SK-MEL-5 (cell line): ENCODE results near the gene TSPAN14. TPM values are rescaled to one million over a fixed set of nuclear protein-coding genes. Genes with fewer than 3 reads are reported as not detected.
A peak's percentile ranks its signal among the peaks of the same experiment; 100 is the strongest.

Experiments used
- DNase-seq: peaks from one replicate; pipeline ENCODE4 v3.0.0-alpha.2; 2016; ENCODE audit warnings: low read depth, low spot score
- in situ Hi-C: cut with HindIII; loops from 2 replicates; pipeline ENCODE4 v1.10.0; 2016; ENCODE audit warnings: low sequenced_read_pairs, high pct_unique_total_duplicates, low pct_unique_long_range_greater_than_20kb
- total RNA-seq: library from RNA; depleted of rRNA; stranded (reverse); fragments of >200 nt; shearing (Covaris generic); gene quantifications from 2 replicates; pipeline ENCODE4 v1.2.3, GENCODE V29; 2014

The TSPAN14 gene
- total RNA-seq, 1 experiment from 2014 or later: 43.7 TPM

DNA sequence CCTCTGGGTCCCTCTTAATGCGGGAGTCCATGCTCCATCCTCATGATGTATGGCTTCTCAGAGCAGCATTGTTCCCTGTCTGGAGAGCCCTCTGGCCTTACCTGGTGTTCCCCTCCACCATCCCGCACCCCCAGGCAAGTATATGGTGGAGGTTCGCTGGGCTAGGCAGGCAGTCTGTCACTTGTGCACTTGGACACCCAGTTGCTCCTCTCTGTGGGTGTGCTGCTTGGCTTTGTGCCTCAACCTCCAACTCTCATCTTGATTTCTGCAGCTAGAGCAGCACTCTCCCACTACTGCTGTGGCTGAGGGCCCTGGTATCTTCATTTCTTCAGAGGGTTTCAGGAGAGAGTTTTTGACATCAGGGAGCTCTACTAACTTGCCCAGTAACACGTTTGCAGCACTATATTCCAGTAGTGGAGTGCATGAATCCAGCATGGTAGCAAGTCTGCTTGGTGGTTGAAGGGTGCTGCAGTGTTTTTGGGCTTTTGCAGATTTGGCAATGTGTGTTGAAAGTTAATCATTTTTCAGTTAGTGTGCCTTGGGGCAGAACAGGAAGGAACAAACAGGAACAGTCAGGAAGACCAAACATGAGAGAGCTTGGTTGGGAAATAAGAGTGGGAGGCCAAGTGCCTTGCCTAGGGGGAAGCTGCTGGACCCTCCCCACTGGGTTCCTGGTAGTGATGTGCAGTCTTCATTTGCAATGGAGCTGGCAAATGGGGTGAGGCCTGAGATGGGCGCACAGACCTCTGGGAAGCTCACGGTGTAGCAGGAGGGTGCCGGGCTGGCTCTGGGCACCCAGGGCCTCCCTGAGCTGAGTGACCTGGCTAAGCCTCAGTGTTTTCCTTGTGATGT is 37.4 kb downstream of the TSPAN14 start:
- in situ Hi-C loops: no loop called here
- DNase-seq: no peak

DNA sequence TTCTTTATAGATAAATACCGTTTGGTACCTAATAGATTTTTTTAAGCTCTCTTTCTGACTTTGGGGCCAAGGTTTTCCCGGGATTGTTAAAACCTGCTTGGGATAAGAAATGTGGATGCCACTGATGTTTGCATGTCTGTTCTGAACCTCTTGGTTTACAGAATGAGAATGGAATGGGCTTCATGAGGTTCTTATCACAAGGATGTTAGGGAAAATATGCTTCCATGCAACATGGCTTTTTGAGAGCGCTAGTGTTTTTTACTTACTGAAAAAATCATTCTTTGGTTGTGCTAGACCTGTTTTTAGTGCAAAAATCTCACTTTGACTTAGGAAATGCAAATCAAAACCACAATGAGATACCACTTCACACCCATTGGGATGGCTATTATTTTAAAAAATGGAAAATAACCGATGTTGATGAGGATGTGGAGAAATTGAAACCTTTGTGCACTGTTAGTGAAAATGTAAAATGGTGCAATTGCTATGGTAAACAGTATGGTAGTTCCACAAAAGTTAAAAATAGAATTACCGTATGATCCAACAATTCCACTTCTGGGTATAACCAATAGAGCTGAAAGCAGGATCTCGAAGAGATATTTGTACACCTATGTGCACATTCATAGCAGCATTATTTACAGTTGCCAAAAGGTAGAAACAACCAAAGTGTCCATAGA is 38.9 kb downstream of the TSPAN14 start:
- in situ Hi-C loops: no loop called here
- DNase-seq: no peak

DNA sequence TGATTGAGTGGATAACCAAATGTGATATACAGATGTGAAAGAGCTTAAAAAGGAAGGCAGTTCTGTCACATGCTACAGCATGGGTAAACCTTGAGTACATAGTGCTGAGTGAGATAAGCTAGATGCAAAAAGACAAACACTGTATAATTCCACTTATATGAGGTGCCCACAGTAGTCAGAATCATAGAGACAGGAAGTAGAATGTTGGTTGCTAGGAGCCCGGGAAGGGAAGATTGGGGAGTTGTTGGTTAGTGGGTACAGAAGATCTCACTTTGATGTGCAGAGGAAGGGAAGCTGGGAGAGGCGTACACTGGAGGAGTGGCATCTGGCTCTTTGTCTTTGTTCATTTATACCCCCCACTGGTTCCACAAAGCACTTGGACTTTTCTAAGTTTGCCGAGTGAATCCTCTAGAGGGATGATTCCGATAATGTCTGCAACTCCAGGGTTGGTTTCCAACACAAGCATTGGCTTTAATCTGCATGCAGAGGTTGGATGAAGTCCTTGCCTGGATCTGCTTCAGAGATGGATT is 39.5 kb downstream of the TSPAN14 start:
- DNase-seq: peak; percentile 61
- in situ Hi-C loops: no loop called here

DNA sequence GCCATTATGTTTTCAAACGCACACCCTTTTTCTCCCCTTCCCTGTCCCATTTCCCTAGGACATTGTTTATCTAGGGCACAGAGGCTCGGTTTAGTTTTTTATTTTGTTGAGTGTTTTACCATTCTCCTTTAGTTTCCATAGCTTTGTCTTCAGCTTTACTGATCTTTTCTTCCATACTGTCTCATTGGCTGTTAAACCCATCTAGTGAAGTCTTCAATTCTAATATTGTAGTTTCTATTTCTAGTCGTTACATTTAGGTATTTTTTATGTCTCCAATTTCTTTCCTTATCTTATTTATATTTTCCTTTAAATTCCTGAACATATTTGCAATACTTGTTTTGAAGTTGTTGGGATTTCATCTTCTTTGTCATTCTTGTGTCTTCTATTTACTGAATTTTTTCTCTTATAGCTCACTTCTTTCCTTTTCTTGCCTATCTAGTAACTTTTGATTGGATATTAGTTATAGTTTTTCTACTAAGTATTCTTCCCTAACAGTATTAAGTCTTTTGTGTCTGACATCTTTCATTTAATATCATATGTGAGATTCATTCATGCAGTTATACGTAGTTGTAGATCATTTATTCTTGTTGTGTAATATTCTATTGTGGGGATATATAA is 42.6 kb downstream of the TSPAN14 start:
- DNase-seq: no peak
- in situ Hi-C loops: no loop called here

DNA sequence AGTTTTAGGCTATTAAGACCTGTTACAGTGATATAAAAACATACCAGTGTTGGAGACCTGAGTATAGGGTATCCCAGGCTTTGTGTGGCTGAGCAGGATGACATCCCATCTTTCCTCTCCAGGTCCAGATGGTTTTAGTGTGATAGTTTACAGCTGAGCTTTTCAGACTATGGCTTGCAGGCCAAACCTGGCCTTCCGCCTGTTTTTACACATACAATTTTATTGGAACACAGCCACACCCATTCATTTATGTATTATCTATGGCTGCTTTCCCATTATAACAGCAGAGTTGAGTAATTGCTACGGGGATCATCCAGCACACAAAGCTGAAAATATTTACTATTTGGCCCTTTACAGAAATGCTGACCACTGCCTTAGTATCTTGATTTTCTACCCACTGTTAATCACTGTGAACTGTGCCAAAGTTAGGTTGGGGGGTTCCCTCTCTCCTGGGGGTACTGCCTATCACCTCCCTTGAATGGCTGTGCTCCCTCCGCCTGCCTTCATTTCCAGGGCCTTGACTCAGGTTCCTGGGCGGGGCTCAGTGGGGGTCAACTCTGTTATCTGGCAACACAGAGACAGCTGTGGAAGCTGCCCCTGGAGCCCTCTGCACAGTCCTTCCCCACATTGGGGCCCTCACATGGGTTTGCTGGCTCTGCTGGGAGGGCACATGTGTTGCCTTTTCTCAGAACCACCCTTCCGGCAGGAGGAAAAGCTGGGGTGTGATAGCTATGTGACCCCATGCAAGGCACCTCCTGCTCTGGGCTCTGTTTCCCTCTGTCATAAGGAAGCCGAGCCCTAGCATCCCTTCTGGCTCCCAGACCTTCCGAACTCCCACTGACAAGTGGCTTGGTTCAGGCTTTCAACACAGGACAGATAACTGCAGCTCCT is 43.3 kb downstream of the TSPAN14 start:
- in situ Hi-C loops: no loop called here
- DNase-seq: no peak

DNA sequence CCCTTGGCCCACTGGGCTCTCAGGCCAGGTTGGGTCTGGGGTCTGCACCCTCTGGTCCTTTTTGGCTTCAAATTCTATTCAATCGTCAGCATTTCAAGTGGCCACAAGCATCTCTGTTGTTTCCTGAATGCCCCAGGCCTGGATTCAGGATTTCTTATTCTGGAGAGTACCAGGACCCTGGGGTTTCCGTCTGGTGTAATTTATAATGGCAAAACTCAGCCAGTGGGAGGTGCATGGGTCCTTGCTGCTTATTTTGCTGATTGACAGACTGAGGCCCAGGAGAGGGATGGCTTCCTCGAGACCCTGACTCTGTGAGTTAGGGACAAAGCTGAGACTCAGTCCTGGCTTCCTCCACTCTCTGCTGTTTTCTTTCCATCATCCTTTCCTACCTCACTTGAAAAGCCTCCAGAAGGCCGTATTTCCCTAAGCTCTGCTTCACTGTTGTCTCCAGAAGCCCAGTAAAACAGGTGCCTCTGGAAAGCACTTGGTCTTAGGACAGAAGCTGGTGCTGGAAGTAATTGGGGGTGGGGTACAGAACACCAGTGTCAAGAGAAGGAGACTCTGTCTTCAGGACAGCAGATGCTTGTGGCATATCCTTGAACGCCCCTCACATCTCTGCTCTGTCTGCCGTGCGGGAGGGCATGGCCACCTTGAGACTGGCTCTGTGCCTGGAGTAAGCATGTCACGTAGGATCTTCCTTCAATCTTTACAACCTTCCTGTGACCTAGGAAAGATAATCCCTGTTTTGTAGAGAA is 44.1 kb downstream of the TSPAN14 start:
- DNase-seq: no peak
- in situ Hi-C loops: no loop called here

DNA sequence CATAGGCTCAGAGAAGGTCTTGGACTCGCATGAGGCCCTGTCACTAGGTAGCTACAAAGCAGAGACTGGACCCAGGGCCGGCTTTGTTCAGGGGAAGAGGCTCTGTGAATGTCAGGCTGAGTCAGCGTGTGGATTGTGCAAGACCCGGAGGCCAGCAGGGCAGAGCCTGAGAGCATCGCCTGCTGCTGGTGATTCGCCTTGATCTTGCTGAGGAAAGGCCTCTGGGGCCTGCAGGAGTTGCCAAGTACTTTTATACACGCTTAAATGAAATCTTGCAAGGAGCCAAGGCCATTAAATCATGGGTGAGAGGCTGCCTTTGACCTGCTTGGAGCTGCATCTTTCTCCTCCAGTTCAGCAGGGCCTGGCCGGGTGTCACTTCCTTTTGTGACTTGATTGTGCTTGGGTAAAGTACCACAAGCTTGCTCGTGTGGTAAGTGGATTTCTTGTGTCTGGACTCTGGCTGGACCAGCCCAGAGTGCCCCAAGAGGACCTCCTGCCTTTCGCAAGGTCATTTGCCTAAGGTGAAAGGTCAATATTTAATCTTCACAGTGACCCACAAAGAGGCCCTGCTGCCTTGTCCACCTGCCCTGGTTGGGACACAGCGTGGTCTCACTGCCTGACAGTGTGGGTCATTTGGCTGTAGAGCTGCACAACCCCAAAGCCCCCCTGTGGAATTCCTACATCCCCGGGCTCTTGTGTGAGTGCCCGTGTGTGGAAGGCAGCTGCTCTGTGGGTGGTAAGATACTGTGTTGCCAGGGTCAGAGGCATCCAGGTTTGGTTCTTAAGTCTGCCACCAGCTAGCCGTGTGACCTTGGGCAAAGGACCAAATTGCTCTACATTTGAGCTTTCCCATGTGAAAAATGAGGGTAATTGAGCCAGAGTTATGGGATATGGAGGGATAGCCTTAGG is 45.0 kb downstream of the TSPAN14 start:
- DNase-seq: peak; percentile 82
- in situ Hi-C loops: no loop called here

DNA sequence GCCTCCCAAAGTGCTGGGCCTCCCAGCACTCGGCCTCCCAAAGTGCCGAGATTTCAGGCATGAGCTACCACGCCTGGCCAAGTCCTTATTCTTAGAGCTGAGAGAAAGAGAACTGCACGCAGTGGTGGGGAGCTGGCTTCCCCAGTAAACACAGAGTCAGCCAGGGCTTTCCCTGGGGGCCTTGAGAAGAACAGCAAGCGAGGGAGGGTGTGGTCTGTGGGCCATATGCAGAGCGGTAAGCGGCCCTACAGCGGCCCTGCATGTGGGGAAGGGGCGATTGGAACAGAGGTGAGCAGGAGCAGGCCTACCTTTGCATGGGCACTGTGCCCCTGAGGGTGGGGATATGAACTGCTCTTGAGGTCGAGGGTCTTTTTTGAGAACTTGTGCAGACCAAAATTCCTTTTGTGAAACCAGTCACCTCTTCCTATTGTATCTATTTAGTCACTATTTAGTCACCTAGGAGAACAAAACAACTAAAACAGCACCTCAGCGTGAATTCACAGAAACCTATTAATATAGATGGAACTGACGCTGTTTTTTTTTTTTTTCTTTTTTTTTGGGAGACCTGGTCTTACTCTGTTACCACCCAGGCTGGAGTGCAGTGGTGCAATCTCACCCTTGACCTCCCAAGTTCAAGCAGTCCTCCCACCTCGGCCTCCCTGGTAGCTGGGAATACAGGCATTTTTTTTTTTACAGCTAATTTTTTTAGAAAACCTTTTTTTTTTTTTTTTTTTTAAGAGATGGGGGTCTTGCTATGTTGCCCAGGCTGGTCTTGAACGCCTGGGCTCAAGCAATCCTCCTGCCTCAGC is 46.7 kb downstream of the TSPAN14 start:
- in situ Hi-C loops: no loop called here
- DNase-seq: peak; percentile 48

DNA sequence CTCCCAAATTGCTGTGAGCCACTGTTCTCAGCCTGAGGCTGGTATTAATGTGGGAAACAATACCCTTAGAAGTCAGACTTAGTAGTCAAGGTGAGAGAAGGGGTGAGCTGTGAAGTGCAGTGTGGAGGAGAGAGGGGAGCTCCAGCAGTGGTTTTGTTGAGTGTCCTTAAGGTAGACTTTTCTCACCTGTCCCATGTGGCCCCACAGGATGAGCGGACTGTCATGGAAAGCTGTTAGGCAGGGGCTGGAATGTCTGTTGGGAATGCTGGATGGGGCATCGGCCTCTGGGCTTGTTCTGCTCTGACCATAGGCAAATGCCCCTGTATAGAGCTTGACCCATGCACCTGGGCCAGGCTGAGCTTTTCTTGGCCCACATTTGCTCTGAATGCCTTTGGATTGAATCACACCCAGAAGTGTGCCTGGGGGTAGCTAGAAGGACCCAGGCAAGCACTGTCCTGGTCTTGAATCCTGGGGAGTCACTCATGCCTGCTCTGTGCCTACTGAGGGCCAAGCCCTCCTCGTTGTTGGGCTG is 47.3 kb downstream of the TSPAN14 start:
- DNase-seq: no peak
- in situ Hi-C loops: no loop called here

DNA sequence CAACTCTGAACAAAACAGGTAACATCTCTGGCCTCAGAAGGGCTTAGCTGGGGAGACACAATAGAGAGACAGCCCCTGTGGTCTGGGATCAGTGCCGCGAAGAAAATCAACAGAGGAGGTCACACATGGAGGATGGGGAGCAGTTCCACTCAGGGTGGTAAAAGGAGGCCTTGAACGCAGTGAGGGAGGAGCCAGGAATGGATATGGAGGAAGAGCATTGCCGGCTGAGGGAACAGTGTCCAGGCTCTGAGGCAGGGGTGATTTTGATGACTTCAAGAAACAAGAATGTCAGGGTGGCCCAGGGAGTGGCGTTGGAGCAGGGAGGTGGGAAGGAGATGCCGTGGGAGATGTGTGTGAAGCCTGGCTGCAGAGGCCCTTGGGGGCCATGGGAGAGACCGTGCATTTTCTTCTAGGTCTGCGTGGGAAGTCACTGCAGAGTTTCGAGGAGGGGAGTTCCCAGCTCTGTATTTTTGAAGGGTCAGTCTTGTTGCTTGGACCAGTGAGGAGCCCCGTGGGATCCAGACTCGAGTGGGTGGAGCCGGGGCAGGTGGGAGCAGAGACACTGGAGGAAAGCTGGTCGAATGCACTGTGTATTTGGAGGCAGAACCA is 47.9 kb downstream of the TSPAN14 start:
- DNase-seq: no peak
- in situ Hi-C loops: no loop called here

DNA sequence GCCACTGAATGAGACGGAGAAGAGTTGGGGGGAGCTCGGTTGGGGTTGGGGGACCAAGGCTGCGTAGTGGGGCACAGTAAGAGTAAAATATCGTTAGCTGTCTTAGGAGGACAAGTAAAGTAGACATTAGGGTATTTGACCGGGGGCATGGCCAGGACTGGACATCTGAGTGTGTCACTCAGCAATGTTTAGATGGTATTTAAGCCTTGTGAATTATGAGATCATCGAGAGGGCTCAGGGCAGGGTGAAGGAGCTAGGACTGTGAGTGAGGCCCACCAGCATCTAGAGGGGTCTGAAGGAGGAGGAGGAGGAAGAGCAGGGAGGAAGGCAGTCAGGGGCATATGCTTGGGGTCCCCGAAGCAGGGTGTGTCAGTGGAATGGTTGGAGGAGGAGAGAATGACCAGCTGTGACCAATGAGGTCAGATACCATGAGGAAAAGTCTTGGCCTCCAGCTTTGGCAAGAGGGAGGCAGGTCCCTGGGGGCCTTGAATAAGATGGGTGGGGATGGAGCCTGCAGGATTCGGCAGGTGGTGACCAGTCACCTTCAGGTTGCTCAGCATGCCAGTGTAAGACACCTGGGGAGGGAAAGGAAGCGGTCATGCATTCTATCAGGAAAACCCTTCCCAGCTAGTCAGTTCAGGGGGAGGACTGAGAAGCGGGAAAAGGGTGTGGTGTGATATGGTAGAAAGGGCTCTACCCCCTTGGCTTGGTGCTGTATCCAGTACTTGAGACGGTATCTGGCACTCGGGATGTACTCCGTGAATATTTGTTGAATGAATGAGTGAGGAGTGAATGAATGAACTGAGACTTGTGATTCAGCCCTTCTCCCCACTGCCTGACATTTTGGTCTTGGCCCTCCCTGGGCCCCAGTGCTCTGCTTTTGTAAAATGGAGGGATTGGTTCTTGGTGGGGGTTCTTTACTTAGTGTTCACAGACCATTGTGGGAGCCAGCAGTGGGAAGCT is 48.8 kb downstream of the TSPAN14 start:
- in situ Hi-C loops: no loop called here
- DNase-seq: no peak

DNA sequence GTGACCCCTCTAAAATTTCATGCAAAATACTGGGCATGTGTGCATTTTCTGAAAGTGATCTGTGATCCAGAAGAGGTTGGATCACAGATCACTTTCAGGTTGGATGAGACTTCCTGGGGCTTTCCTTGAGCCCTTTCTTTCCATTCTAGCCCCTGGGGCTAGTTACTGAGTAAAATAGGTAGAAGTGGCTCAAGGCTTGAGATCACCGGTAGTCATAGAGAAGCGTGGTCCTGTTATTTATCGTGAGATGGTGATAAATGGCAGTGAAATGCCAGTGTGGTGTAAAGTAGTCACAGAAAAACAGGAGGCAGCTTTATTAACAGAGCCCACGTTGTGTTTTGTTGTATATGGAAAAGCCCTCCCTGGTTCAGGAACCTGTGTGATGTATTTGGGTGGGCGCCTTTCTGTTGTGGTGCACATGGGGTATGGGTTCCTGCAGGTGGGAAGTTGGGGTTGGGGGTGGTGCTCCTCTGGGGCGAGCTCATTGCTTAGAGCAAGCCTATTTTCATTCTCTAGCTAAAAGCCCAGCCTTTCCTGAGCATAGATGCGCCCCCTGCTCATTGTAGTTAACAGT is 49.6 kb downstream of the TSPAN14 start:
- no peak for DNase-seq
- in situ Hi-C loops: no loop called here

DNA sequence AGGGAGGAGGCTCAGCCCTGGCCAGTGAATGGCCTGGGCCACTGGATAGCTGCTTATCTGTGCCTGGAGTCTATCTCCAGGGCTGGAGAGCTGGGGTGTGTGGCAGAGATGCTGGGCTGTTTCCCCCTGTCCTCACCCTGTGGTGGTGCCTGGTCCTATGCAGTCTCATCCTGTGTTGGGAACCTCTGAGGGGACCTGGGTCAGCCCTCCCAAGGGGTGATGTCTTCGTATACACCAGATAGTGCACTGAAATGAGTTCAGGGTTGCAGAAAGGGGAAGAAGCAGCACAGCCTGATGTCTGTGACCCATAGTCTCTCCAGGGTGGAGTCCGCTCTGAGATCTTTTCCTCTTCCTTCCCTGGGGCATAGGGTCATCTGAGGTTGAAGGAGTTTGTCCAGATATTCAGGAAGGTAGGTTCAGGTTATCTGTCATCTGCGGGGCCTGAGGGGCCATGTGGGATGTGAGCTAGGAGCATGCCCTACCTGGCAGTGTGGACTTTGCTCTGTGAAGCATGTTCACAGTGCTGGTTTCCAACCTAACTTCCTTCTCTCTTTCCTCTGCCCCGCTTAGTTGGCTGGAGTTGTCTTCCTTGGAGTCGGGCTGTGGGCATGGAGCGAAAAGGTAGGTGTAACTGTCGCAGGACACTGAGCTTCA is 50.2 kb downstream of the TSPAN14 start:
- no peak for DNase-seq
- in situ Hi-C loops: no loop called here
